ENCODE data around the gene MVP. TPM values are rescaled to one million over a fixed set of nuclear protein-coding genes. Genes with fewer than 3 reads are reported as not detected.

MVP gene
- total RNA-seq, 1 experiment from 2014 or later, result 75.1 TPM

- TF ChIP-seq JUND (IDR thresholded peaks at IDR 0.05) (no peak), ZFX (IDR thresholded peaks at IDR 0.05) (no peak), YY1 (IDR thresholded peaks at IDR 0.05; ENCODE audit: extremely low read depth, insufficient replicate concordance, low read depth, low read length) (no peak), EGR1 (IDR thresholded peaks at IDR 0.05; ENCODE audit: low read depth) (no peak), SP1 (IDR thresholded peaks at IDR 0.05; ENCODE audit: low read depth) (no peak), ZNF274 (IDR thresholded peaks at IDR 0.05; ENCODE audit: low read depth, low read length) (no peak), ATF3 (IDR thresholded peaks at IDR 0.05) (no peak), CBX3 (IDR thresholded peaks at IDR 0.05; ENCODE audit: low read depth) (no peak), TCF7L2 (IDR thresholded peaks at IDR 0.05; ENCODE audit: borderline replicate concordance, extremely low read depth, insufficient read depth, insufficient read length) (no peak), CTCF (IDR thresholded peaks at IDR 0.05 in 2 of 3, conservative IDR thresholded peaks at IDR 0.05 in 1 of 3; ENCODE audit: borderline replicate concordance in 1 of 3, insufficient read depth in 1 of 3, low read depth in 2 of 3, low read length in 2 of 3) (no peak), EZH2 (IDR thresholded peaks at IDR 0.05) (no peak), ZBTB33 (IDR thresholded peaks at IDR 0.05; ENCODE audit: extremely low read depth, insufficient replicate concordance, low read length) (no peak), REST (IDR thresholded peaks at IDR 0.05; ENCODE audit: low read depth) (no peak)
Observed at GRCh38 chr16:29835926-29836325, 15.7 kb downstream of the MVP start.

More at GRCh38 chr16:29835926-29836325, 15.7 kb downstream of the MVP start:
- Histone ChIP-seq H4K20me1 (ENCODE audit: insufficient read depth) (no peaks in the 10 kb centered on the region), H3K79me2 (ENCODE audit: insufficient read depth, low read length) (no peaks in the 10 kb centered on the region), H3K36me3 (ENCODE audit: control insufficient read depth in 1 of 2, insufficient read depth in 2 of 2, low read length in 2 of 2) (peaks cover 2 to 8% of the 10 kb centered on the region in 2 experiments; a peak in 3 of 4 replicates), H3K9ac (ENCODE audit: low read length) (no peak overlapping the region), H3K4me1 (ENCODE audit: control insufficient read depth in 1 of 2, insufficient read depth in 2 of 2, low read length in 2 of 2) (peaks cover 0 to 6% of the 10 kb centered on the region in 2 experiments; a peak in 2 of 4 replicates), H2AFZ (ENCODE audit: low read depth, low read length, poor library complexity, severe bottlenecking) (no peak overlapping the region), H3K27me3 (ENCODE audit: insufficient read depth, low read length) (no peaks in the 10 kb centered on the region), H3K9me3 (ENCODE audit: control insufficient read depth in 1 of 2, insufficient read depth in 1 of 2, low read depth in 1 of 2, low read length in 2 of 2) (no peaks in the 10 kb centered on the region), H3K4me2 (ENCODE audit: low read length) (no peak overlapping the region), H3K9me2 (ENCODE audit: insufficient read depth) (no peaks in the 10 kb centered on the region), H3K4me3 (replicated peaks in 1 of 2; ENCODE audit: low read depth in 1 of 2, low read length in 2 of 2) (no peak overlapping the region), H3K27ac (ENCODE audit: low read depth, low read length) (no peak overlapping the region)
- BruUV-seq (replicated peaks), result no TSS peak
- RAD21 ChIA-PET (ENCODE audit: low non-redundant PET in 1 of 2, low total read pairs in 2 of 2, uncharacterized antibody in 2 of 2, unreplicated experiment in 2 of 2), result no interaction called here
- POLR2A ChIA-PET, result no interaction called here
- CTCF ChIA-PET, result no interaction called here
- intact Hi-C loops (cut with micrococcal nuclease), result no loop called here
- ATAC-seq, result no peak
- no peak for DNase-seq (ENCODE audit: low read depth, low spot score)

All from HCT116 (cell line).